Spleen (tissue), 7 donors: ENCODE data around the gene LMLN.
"Not testable (repeated sequence)": the region's sequence is repeated elsewhere in the genome, so short reads cannot be mapped to it uniquely, and the experiment has no call there.

ENCODE experiments used
- CTCF ChIP-seq, 11 experiments: fragments of 200-600 bp in 7 of 11; fragments of 450-650 bp in 4 of 11; sonication (generic) in 4 of 11; IDR thresholded peaks in 8 of 11; conservative IDR thresholded peaks in 3 of 11; 1 replicate in 7 of 11; 2 replicates in 4 of 11; pipeline versions ENCODE4 v1.4.0 to v1.8.0; 2016 to 2021; ENCODE audit warnings: antibody characterized with exemption in 11 of 11, inconsistent platforms in 4 of 11, mild to moderate bottlenecking in 1 of 11
- POLR2A ChIP-seq, 3 donors: fragments of 450-650 bp; IDR thresholded peaks; one replicate each; pipeline ENCODE4 v1.5.1; 2017; ENCODE audit warnings: antibody characterized with exemption in 3 of 3, mild to moderate bottlenecking in 1 of 3
- donor health status: DM: no; HTN: no; CAD: no; lungs with moderate emphysema.
- donor health status: DM: no; HTN: no; CAD: no.
- donor health status: DM: no; HTN: no; CAD: no.

DNA sequence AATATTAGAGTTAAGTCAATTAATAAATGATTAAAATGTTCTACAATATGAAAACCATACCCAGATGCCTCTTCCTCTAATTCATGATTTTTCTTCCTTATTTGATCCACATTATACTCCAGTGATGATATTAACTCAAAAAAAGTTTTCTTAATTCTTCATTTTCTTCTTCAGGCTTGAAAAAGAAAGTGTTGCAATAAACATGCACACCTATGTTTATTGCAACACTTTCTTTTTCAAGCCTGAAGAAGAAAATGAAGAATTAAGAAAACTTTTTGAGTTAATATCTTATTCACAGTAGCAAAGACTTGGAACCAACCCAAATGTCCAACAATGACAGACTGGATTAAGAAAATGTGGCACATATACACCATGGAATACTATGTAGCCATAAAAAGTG lies 93.4 kb downstream of the LMLN start:
- not testable (repeated sequence) for TF ChIP-seq POLR2A (IDR thresholded peaks at IDR 0.05); CTCF (IDR thresholded peaks at IDR 0.05 in 8 of 11, conservative IDR thresholded peaks at IDR 0.05 in 3 of 11)
